Smooth muscle cell (in vitro differentiated cells): Measurements from ENCODE around the gene ACSM5. TPM values are rescaled to one million over a fixed set of nuclear protein-coding genes. Genes with fewer than 3 reads are reported as not detected.
"Not testable (repeated sequence)": the region's sequence is repeated elsewhere in the genome, so short reads cannot be mapped to it uniquely, and the experiment has no call there.

ENCODE experiments used
- DNase-seq: peaks from one replicate; lab custom pipeline; 2025; ENCODE audit not compliant: unreplicated experiment; lab: John Stamatoyannopoulos, UW
- H2AFZ ChIP-seq: fragments of 200-600 bp; sonication (generic); 2 replicates; pipeline ENCODE4 v1.6.0; 2016; ENCODE audit warnings: antibody characterized with exemption, low read depth, mild to moderate bottlenecking
- H3F3A ChIP-seq: fragments of 200-600 bp; sonication (generic); 2 replicates; pipeline ENCODE4 v1.6.0; 2017; ENCODE audit warnings: antibody characterized with exemption, low read depth
- H3K27ac ChIP-seq: fragments of 200-600 bp; sonication (generic); 2 replicates; pipeline ENCODE4 v1.5.1; 2016; ENCODE audit warnings: low read depth, mild to moderate bottlenecking
- H3K27me3 ChIP-seq: fragments of 200-600 bp; sonication (generic); 2 replicates; pipeline ENCODE4 v1.6.1; 2016; ENCODE audit warnings: low read depth, mild to moderate bottlenecking
- H3K36me3 ChIP-seq: fragments of 200-600 bp; sonication (generic); 2 replicates; pipeline ENCODE4 v1.5.1; 2016; ENCODE audit warnings: low read depth
- H3K4me1 ChIP-seq: fragments of 200-600 bp; sonication (generic); 2 replicates; pipeline ENCODE4 v1.5.1; 2016; ENCODE audit warnings: low read depth
- H3K4me2 ChIP-seq: fragments of 200-600 bp; sonication (generic); 2 replicates; pipeline ENCODE4 v1.6.0; 2016; ENCODE audit warnings: mild to moderate bottlenecking
- H3K4me3 ChIP-seq: fragments of 200-600 bp; sonication (generic); 2 replicates; pipeline ENCODE4 v1.5.1; 2016; ENCODE audit warnings: mild to moderate bottlenecking
- H3K79me2 ChIP-seq: fragments of 200-600 bp; sonication (generic); 2 replicates; pipeline ENCODE4 v1.6.0; 2016; ENCODE audit warnings: low read depth, mild to moderate bottlenecking
- H3K9ac ChIP-seq: fragments of 200-600 bp; sonication (generic); 2 replicates; pipeline ENCODE4 v1.6.0; 2016; ENCODE audit warnings: low read depth
- H3K9me3 ChIP-seq: fragments of 200-600 bp; sonication (generic); replicated peaks from 2 replicates; pipeline ENCODE4 v1.5.1; 2016; ENCODE audit warnings: low read depth
- H4K20me1 ChIP-seq: fragments of 200-600 bp; sonication (generic); 2 replicates; pipeline ENCODE4 v1.6.0; 2016; ENCODE audit warnings: low read depth
- WGBS: methylation state at CpG from one replicate; pipeline ENCODE4 v1.1.7; 2016; ENCODE audit warnings: low lambda C conversion rate; 5-methylcytosine and 5-hydroxymethylcytosine counted together
- polyA plus RNA-seq: library from polyadenylated mRNA; unstranded; fragments of >200 nt; fragmentation: Nextera tagmentation; extraction: Ambion mirVana; gene quantifications from 2 replicates; pipeline ENCODE4 v1.2.1, GENCODE V29; 2016
- total RNA-seq: library from RNA; depleted of rRNA; stranded (reverse); fragments of >200 nt; gene quantifications from 2 replicates; pipeline ENCODE4 v1.2.3, GENCODE V29; 2014
- TF ChIP-seq, protein P1 (sequence below): fragments of 200-600 bp; sonication (generic); IDR thresholded peaks from 2 replicates; pipeline ENCODE4 v1.5.1; 2017; ENCODE audit warnings: borderline replicate concordance, mild to moderate bottlenecking, antibody characterized with exemption; ENCODE audit not compliant: insufficient read depth, poor library complexity, severe bottlenecking

Gene ACSM5
- total and polyA plus RNA-seq, 2 experiments from 2014 or later, result not detected

DNA sequence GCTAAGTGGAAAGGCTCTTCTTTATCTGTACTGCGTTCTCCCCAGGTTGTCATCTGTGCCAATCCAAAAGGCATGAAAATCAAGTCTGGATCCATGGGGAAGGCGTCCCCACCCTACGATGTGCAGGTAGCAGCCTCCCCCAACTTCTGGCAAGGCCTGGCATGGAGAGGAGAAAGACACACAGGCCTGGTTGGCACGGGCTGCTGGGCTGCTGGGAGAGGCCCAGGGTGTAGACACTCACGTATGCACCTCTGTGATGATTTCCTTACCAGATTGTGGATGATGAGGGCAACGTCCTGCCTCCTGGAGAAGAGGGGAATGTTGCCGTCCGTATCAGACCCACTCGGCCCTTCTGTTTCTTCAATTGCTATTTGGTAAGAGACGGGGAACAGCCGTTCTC lies 21.6 kb downstream of the ACSM5 start:
- TF ChIP-seq, protein P1, sequence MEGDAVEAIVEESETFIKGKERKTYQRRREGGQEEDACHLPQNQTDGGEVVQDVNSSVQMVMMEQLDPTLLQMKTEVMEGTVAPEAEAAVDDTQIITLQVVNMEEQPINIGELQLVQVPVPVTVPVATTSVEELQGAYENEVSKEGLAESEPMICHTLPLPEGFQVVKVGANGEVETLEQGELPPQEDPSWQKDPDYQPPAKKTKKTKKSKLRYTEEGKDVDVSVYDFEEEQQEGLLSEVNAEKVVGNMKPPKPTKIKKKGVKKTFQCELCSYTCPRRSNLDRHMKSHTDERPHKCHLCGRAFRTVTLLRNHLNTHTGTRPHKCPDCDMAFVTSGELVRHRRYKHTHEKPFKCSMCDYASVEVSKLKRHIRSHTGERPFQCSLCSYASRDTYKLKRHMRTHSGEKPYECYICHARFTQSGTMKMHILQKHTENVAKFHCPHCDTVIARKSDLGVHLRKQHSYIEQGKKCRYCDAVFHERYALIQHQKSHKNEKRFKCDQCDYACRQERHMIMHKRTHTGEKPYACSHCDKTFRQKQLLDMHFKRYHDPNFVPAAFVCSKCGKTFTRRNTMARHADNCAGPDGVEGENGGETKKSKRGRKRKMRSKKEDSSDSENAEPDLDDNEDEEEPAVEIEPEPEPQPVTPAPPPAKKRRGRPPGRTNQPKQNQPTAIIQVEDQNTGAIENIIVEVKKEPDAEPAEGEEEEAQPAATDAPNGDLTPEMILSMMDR, result no peak
- no peaks in the 10 kb centered on the region for H4K20me1 ChIP-seq
- no peak overlapping the region for H2AFZ ChIP-seq
- H3K9me3 ChIP-seq, result no peaks in the 10 kb centered on the region
- no peak for DNase-seq
- no peaks in the 10 kb centered on the region for H3K4me1 ChIP-seq
- WGBS, result 85% methylated on average over 11 of the region's 11 CpGs
- no peaks in the 10 kb centered on the region for H3K27me3 ChIP-seq
- no peaks in the 10 kb centered on the region for H3F3A ChIP-seq
- no peak overlapping the region for H3K4me2 ChIP-seq
- no peak overlapping the region for H3K27ac ChIP-seq
- no peaks in the 10 kb centered on the region for H3K79me2 ChIP-seq
- no peak overlapping the region for H3K4me3 ChIP-seq
- H3K36me3 ChIP-seq, result no peaks in the 10 kb centered on the region
- no peak overlapping the region for H3K9ac ChIP-seq

- H3K27ac ChIP-seq, H3F3A ChIP-seq, H2AFZ ChIP-seq, H3K9me3 ChIP-seq, H4K20me1 ChIP-seq, H3K79me2 ChIP-seq, H3K4me3 ChIP-seq, H3K4me1 ChIP-seq, H3K4me2 ChIP-seq, DNase-seq, H3K9ac ChIP-seq, H3K27me3 ChIP-seq, H3K36me3 ChIP-seq: not testable (repeated sequence)
- WGBS, result 67% methylated on average over 2 of the region's 2 CpGs
These were observed 29.6 kb downstream of the ACSM5 start for GRCh38 chr16:20438950-20439349.

DNA sequence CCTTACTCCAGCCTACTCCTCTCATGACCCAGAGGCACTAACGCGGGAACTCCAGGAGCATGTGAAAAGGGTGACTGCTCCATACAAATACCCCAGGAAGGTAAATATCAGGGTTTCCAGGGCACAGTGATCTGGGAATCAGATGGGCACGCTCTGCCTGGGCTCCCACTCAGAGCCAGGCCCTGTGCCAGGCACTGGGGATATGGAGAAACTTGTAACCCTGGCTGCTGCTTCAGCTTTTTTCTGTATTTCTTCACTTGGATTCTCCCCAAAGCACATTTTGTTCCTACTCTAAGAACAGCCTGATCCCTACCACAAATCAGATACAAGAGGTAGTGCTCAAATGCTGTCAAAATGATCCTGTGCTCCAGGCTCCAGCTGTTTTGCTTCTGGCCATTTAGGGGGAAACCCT lies 30.5 kb downstream of the ACSM5 start:
- not testable (repeated sequence) for H3K4me1 ChIP-seq, H3K79me2 ChIP-seq, H3K27ac ChIP-seq, H3K27me3 ChIP-seq, H3K9ac ChIP-seq, H2AFZ ChIP-seq, H3K36me3 ChIP-seq, H3F3A ChIP-seq, H3K4me2 ChIP-seq, H3K4me3 ChIP-seq, DNase-seq, H4K20me1 ChIP-seq, H3K9me3 ChIP-seq
- WGBS, result 91% methylated on average over 3 of the region's 3 CpGs

GRCh38 chr16:20440731-20441130 lies 31.4 kb downstream of the ACSM5 start:
- not testable (repeated sequence) for H4K20me1 ChIP-seq, H2AFZ ChIP-seq, H3K36me3 ChIP-seq, H3K79me2 ChIP-seq, H3F3A ChIP-seq, H3K9ac ChIP-seq, H3K27ac ChIP-seq, DNase-seq, H3K9me3 ChIP-seq, H3K4me1 ChIP-seq, H3K4me3 ChIP-seq, H3K4me2 ChIP-seq, H3K27me3 ChIP-seq
- 91% methylated on average over 1 of the region's 1 CpG for WGBS

GRCh38 chr16:20441191-20441590 lies 31.9 kb downstream of the ACSM5 start:
- Histone ChIP-seq H3K36me3 (no peaks in the 10 kb centered on the region), H3K27me3 (no peaks in the 10 kb centered on the region), H3K9me3 (no peaks in the 10 kb centered on the region), H3F3A (no peaks in the 10 kb centered on the region), H4K20me1 (no peaks in the 10 kb centered on the region), H3K4me3 (no peak overlapping the region), H3K4me1 (no peaks in the 10 kb centered on the region), H3K9ac (no peak overlapping the region), H3K27ac (no peak overlapping the region), H3K79me2 (no peaks in the 10 kb centered on the region), H3K4me2 (no peak overlapping the region), H2AFZ (no peak overlapping the region)
- TF ChIP-seq, protein P1, result no peak
- 59% methylated on average over 3 of the region's 3 CpGs for WGBS
- DNase-seq, result no peak

DNA sequence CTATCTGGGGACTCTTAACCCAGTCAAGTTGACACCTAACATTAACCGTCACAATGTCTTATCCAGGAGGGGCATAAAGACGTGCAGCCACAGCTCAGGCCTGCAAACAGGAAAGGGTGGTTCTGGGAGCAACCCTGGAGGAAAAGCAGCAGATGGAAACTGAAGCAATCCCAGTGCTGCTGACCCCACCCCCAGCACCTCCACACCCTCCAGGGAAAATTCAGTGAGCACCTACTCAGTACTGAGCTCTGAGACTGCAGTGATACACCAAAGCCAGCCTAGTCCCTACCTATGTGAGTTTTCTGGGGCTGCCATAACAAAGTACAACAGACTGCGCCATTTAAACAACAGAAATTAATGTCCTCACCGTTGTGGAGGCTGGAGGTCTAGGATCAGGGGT lies 32.5 kb downstream of the ACSM5 start:
- not testable (repeated sequence) for H3K36me3 ChIP-seq, H3K4me1 ChIP-seq, H3K9me3 ChIP-seq, H3K9ac ChIP-seq, H3K79me2 ChIP-seq, H3K27me3 ChIP-seq, H3K4me2 ChIP-seq, H3F3A ChIP-seq, H3K27ac ChIP-seq, H2AFZ ChIP-seq, DNase-seq, H3K4me3 ChIP-seq, H4K20me1 ChIP-seq
- 92% methylated on average over 2 of the region's 4 CpGs for WGBS

GRCh38 chr16:20446652-20447393 lies 37.5 kb downstream of the ACSM5 start:
- no CpG with 5 or more reads among the region's 3 CpGs for WGBS
- not testable (repeated sequence) for DNase-seq, H3K4me2 ChIP-seq

More at GRCh38 chr16:20446652-20447393, 37.5 kb downstream of the ACSM5 start:
- not testable (repeated sequence) for H3K4me3 ChIP-seq, H3F3A ChIP-seq, H3K27ac ChIP-seq, H3K79me2 ChIP-seq, H3K27me3 ChIP-seq, H3K36me3 ChIP-seq, H3K9ac ChIP-seq, H3K9me3 ChIP-seq, H3K4me1 ChIP-seq, H2AFZ ChIP-seq, H4K20me1 ChIP-seq
